IPS-15b (cell line): ENCODE data around the gene ZBTB46.

Experiments
- H3K27me3 ChIP-seq: one replicate; pipeline ENCODE4 v1.6.1; 2013; ENCODE audit warnings: low read length; ENCODE audit not compliant: control insufficient read depth, insufficient read depth
- H3K36me3 ChIP-seq: one replicate; pipeline ENCODE4 v1.6.1; 2013; ENCODE audit warnings: low read length; ENCODE audit not compliant: control insufficient read depth, insufficient read depth
- H3K4me1 ChIP-seq: one replicate; pipeline ENCODE4 v1.6.1; 2013; ENCODE audit warnings: mild to moderate bottlenecking, low read length; ENCODE audit not compliant: control insufficient read depth, insufficient read depth
- H3K4me3 ChIP-seq: one replicate; pipeline ENCODE4 v1.5.1; 2013; ENCODE audit warnings: low read depth, low read length
- H3K9ac ChIP-seq: one replicate; pipeline ENCODE4 v1.6.1; 2013; ENCODE audit warnings: low read depth, mild to moderate bottlenecking, low read length
- H3K9me3 ChIP-seq: one replicate; pipeline ENCODE4 v1.6.1; 2013; ENCODE audit warnings: mild to moderate bottlenecking, low read length; ENCODE audit not compliant: control insufficient read depth, insufficient read depth

The ZBTB46 gene

DNA sequence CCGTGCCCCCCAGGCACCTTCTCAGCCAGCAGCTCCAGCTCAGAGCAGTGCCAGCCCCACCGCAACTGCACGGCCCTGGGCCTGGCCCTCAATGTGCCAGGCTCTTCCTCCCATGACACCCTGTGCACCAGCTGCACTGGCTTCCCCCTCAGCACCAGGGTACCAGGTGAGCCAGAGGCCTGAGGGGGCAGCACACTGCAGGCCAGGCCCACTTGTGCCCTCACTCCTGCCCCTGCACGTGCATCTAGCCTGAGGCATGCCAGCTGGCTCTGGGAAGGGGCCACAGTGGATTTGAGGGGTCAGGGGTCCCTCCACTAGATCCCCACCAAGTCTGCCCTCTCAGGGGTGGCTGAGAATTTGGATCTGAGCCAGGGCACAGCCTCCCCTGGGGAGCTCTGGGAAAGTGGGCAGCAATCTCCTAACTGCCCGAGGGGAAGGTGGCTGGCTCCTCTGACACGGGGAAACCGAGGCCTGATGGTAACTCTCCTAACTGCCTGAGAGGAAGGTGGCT lies 133.7 kb downstream of the ZBTB46 start:
- no peaks in the 10 kb centered on the region for H3K9me3 ChIP-seq
- H3K4me1 ChIP-seq: peaks cover 4% of the 10 kb centered on the region
- H3K9ac ChIP-seq: no peak overlapping the region
- H3K4me3 ChIP-seq: peak overlapping the region; percentile 59
- H3K36me3 ChIP-seq: peaks cover 9% of the 10 kb centered on the region
- no peaks in the 10 kb centered on the region for H3K27me3 ChIP-seq

GRCh38 chr20:63696628-63697356 lies 134.3 kb downstream of the ZBTB46 start, which contains the start of gene TNFRSF6B:
TSS of gene TNFRSF6B (plus strand) at chr20:63696652. CDS start at chr20:63696768, 116 bp downstream.
- peaks cover 4% of the 10 kb centered on the region for H3K4me1 ChIP-seq
- peaks cover 9% of the 10 kb centered on the region for H3K36me3 ChIP-seq
- H3K27me3 ChIP-seq: no peaks in the 10 kb centered on the region
- H3K9ac ChIP-seq: peak within 1 kb of the TSS; percentile 79
- peak within 1 kb of the TSS; percentile 59 for H3K4me3 ChIP-seq
- no peaks in the 10 kb centered on the region for H3K9me3 ChIP-seq

- Histone ChIP-seq H3K9ac (no peak overlapping the region), H3K4me3 (no peak overlapping the region), H3K36me3 (peaks cover 13% of the 10 kb centered on the region), H3K27me3 (no peaks in the 10 kb centered on the region), H3K4me1 (peaks cover 4% of the 10 kb centered on the region), H3K9me3 (no peaks in the 10 kb centered on the region)
These were observed 134.8 kb downstream of the ZBTB46 start for GRCh38 chr20:63696306-63696627.

DNA sequence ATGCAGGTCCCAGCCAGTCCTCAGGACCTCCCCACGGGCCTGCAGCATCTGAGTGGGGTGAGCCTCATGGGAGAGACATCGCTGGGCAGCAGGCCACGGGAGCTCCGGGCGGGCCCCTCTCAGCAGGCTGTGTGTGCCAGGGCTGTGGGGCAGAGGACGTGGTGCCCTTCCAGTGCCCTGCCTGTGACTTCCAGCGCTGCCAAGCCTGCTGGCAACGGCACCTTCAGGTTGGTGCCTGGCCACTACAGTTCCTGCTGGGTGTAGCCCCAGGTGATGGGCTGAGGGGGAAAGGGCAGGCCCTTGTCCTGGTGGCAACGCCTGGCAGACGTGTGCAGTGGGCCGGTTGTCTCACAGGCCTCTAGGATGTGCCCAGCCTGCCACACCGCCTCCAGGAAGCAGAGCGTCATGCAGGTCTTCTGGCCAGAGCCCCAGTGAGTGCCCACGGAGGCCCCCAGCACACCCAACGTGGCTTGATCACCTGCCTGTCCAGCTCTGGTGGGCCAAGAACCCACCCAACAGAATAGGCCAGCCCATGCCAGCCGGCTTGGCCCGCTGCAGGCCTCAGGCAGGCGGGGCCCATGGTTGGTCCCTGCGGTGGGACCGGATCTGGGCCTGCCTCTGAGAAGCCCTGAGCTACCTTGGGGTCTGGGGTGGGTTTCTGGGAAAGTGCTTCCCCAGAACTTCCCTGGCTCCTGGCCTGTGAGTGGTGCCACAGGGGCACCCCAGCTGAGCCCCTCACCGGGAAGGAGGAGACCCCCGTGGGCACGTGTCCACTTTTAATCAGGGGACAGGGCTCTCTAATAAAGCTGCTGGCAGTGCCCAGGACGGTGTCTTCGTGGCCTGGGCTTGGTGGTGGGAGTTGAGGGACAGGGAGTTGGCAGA lies 135.4 kb downstream of the ZBTB46 start:
- H3K36me3 ChIP-seq: peaks cover 19% of the 10 kb centered on the region
- H3K9me3 ChIP-seq: no peaks in the 10 kb centered on the region
- H3K9ac ChIP-seq: no peak overlapping the region
- no peak overlapping the region for H3K4me3 ChIP-seq
- H3K27me3 ChIP-seq: no peaks in the 10 kb centered on the region
- H3K4me1 ChIP-seq: peaks cover 4% of the 10 kb centered on the region

- Histone ChIP-seq H3K9me3 (no peaks in the 10 kb centered on the region), H3K9ac (no peak overlapping the region), H3K27me3 (no peaks in the 10 kb centered on the region), H3K4me3 (no peak overlapping the region), H3K4me1 (peaks cover 4% of the 10 kb centered on the region), H3K36me3 (peaks cover 22% of the 10 kb centered on the region)
These were observed 136.3 kb downstream of the ZBTB46 start for GRCh38 chr20:63694584-63695423.

- no peak overlapping the region for H3K4me3 ChIP-seq
- peaks cover 2% of the 10 kb centered on the region for H3K4me1 ChIP-seq
- no peaks in the 10 kb centered on the region for H3K27me3 ChIP-seq
- H3K9me3 ChIP-seq: no peaks in the 10 kb centered on the region
- H3K9ac ChIP-seq: no peak overlapping the region
- H3K36me3 ChIP-seq: peaks cover 23% of the 10 kb centered on the region
These were observed 137.1 kb downstream of the ZBTB46 start for GRCh38 chr20:63693733-63694583.
